SK-N-SH treated with all-trans-retinoic acid at 6 μM for 48 hours (cell line): ENCODE measurements around the gene AIG1.

ENCODE experiments used
- ATAC-seq: fragments of 200-7000 bp; cut with Tn5 transposase; 3 replicates; pipeline ENCODE4 v1.9.1; 2020; ENCODE audit warnings: mild to moderate bottlenecking, moderate library complexity
- ARNTL ChIP-seq: fragments of 450-650 bp; formaldehyde crosslinking; IDR thresholded peaks from 2 replicates; pipeline ENCODE4 v1.5.0; 2020; ENCODE audit warnings: low read depth, mild to moderate bottlenecking, moderate library complexity, borderline replicate concordance
- BACH2 ChIP-seq: fragments of 250-450 bp; sonication (Bioruptor Pico); IDR thresholded peaks from 2 replicates; pipeline ENCODE4 v1.9.0; 2021; ENCODE audit warnings: mild to moderate bottlenecking, borderline replicate concordance
- CSRNP3 ChIP-seq: fragments of 250-450 bp; sonication (Bioruptor Pico); IDR thresholded peaks from 2 replicates; pipeline ENCODE4 v1.5.1; 2021; ENCODE audit warnings: mild to moderate bottlenecking, moderate library complexity
- ESRRG ChIP-seq: fragments of 250-450 bp; sonication (Bioruptor Pico); IDR thresholded peaks from 2 replicates; pipeline ENCODE4 v1.6.1; 2021; ENCODE audit warnings: mild to moderate bottlenecking
- GLIS3 ChIP-seq: fragments of 250-450 bp; sonication (Bioruptor Pico); IDR thresholded peaks from 2 replicates; pipeline ENCODE4 v1.5.0; 2020; ENCODE audit warnings: mild to moderate bottlenecking, moderate library complexity
- ISL1 ChIP-seq: fragments of 250-450 bp; sonication (Bioruptor Pico); IDR thresholded peaks from 2 replicates; pipeline ENCODE4 v2.1.2; 2022; ENCODE audit warnings: mild to moderate bottlenecking, moderate library complexity
- OSR1 ChIP-seq: fragments of 250-450 bp; sonication (Bioruptor Pico); IDR thresholded peaks from 2 replicates; pipeline ENCODE4 v1.8.0; 2022; ENCODE audit warnings: moderate library complexity, mild to moderate bottlenecking, inconsistent platforms
- POU6F1 ChIP-seq: fragments of 250-450 bp; sonication (Bioruptor Pico); IDR thresholded peaks from 2 replicates; pipeline ENCODE4 v1.8.0; 2021; ENCODE audit warnings: low read depth, mild to moderate bottlenecking, moderate library complexity, borderline replicate concordance
- PPARA ChIP-seq: fragments of 250-450 bp; sonication (Bioruptor Pico); IDR thresholded peaks from 2 replicates; pipeline ENCODE4 v1.5.0; 2020; ENCODE audit warnings: mild to moderate bottlenecking, borderline replicate concordance
- RARB ChIP-seq: fragments of 250-450 bp; sonication (Bioruptor Pico); IDR thresholded peaks from 2 replicates; pipeline ENCODE4 v1.8.0; 2021; ENCODE audit warnings: mild to moderate bottlenecking, moderate library complexity
- SNAI2 ChIP-seq: fragments of 250-450 bp; sonication (Bioruptor Pico); IDR thresholded peaks from 2 replicates; pipeline ENCODE4 v1.5.0; 2020; ENCODE audit warnings: mild to moderate bottlenecking, moderate library complexity
- TCF4 ChIP-seq: fragments of 250-450 bp; sonication (Bioruptor Pico); IDR thresholded peaks from 2 replicates; pipeline ENCODE4 v1.8.0; 2021; ENCODE audit warnings: mild to moderate bottlenecking, moderate library complexity, borderline replicate concordance
- TOX ChIP-seq: fragments of 250-450 bp; sonication (Bioruptor Pico); IDR thresholded peaks from 2 replicates; pipeline ENCODE4 v1.8.0; 2021; ENCODE audit warnings: mild to moderate bottlenecking, moderate library complexity, borderline replicate concordance
- ZC3H10 ChIP-seq: fragments of 250-450 bp; sonication (Bioruptor Pico); IDR thresholded peaks from 2 replicates; pipeline ENCODE4 v1.5.1; 2021; ENCODE audit warnings: mild to moderate bottlenecking, moderate library complexity
- ZFP30 ChIP-seq: fragments of 450-650 bp; formaldehyde crosslinking; IDR thresholded peaks from 2 replicates; pipeline ENCODE4 v1.5.0; 2022; ENCODE audit warnings: mild to moderate bottlenecking, moderate library complexity
- ZNF565 ChIP-seq: fragments of 450-650 bp; formaldehyde crosslinking; conservative IDR thresholded peaks from 2 replicates; pipeline ENCODE4 v1.5.0; 2020; ENCODE audit warnings: low read depth, mild to moderate bottlenecking, moderate library complexity
- ZNF70 ChIP-seq: fragments of 450-650 bp; formaldehyde crosslinking; IDR thresholded peaks from 2 replicates; pipeline ENCODE4 v1.5.0; 2020; ENCODE audit warnings: mild to moderate bottlenecking, moderate library complexity
- ZNF8 ChIP-seq: fragments of 450-650 bp; formaldehyde crosslinking; IDR thresholded peaks from 2 replicates; pipeline ENCODE4 v1.5.0; 2020; ENCODE audit warnings: mild to moderate bottlenecking, moderate library complexity
- TF ChIP-seq, protein P1 (sequence below): fragments of 250-450 bp; sonication (Bioruptor Pico); IDR thresholded peaks from 2 replicates; pipeline ENCODE4 v1.5.0; 2020; ENCODE audit warnings: mild to moderate bottlenecking, moderate library complexity

AIG1 gene

DNA sequence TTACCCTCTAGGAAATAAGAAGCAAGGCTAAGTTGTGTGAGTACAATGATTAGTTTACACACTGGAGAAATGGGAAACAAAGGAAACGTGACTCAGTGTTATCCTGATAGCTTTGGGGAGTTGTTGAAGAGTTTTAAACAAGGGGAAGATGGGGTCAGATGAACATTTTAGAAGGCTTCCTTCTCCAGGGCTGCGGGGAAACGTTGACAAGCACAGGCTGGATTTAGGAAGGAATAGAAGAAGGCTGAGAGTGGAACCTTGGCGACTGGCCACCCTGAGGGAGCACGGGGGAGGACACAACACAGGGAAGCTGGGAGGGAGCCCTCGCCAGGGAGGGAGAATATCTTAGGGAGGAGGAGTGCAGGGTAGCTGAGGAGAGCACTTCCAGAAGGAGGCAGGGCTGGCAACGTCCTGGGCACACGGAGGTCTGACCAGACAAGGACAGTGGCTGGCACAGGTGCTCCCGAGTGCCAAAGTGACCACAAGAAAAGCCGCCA is 134.7 kb downstream of the AIG1 start (continued):
- TF ChIP-seq POU6F1 (CRISPR knock-in tag) (no peak), ESRRG (CRISPR knock-in tag) (no peak), RARB (CRISPR knock-in tag) (no peak), ISL1 (CRISPR knock-in tag) (no peak)

DNA sequence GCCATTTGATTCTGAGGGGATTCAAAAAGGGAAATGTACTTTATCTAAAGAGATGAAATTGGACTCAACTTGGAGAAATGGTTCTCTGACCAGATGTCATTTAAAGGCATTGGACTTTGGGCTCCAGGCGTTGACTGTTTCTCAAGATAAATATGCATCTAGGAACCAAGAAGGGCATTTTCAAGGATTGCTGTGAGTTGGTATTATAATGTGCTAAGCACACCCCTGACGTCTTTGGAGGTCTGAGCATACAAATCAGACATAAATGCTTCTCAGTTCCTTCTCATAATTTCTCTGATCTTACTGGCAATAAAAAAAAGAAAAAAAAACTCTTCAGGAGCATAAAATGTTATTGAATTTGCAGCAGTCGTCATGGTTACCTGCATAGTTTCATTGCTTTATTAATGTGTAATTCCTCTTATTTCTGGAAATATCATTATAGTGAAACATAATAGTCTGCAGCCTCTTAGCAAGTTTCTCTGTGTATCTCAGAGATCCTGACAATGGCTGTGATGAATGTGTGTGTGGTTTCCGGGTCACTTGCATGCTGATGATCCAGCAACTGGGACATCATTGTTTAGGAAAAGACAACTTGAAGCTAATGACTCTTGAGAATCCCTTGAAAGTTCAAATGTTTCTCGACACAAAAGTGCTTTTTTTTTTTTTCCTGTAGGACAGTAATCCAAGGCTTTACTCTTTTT is 136.0 kb downstream of the AIG1 start:
- TF ChIP-seq ZC3H10 (CRISPR knock-in tag) (peak; percentile 68; the same call in 1 of the 2 replicates), SNAI2 (CRISPR knock-in tag) (no peak)
- peak; percentile 85 for ATAC-seq

DNA sequence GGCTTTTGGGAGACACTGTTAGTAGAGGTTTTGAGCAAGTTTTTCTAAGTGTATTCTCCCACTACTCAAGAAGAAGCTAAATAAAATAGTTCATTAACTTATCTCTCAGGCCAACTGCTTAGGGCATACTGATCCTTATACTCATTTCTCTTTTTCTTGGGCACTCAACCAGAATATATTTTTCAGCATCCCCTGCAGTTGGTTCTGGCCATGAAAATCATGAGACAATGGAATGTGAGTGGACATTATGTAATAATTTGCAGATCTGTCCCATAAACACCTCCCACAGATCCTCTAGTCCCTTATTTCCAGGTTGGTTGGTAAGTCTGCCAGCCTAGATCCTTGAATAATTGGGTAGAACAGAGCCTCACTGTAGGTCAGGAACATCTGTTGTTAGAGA is 136.7 kb downstream of the AIG1 start:
- TF ChIP-seq ARNTL (no peak), TOX (no peak), ZNF565 (CRISPR knock-in tag) (no peak)

DNA sequence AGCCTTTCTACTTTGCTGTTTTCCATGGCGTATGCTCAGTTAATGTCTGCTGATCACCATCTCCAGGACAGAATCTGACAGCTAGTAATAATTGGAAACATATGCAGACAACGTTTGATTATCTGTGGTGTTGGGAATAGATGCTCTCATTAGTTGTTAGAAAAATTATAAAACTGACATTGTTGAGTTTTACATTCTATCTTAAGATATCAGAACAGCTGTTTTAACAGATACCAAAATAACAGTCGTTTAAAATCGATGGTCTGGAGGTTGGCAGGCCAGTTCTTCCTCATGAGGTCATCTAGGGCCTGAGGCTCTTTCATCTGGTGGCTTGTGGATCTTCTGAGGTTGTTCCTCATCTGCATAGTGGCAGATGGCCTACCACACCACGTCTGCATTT is 137.6 kb downstream of the AIG1 start:
- ATAC-seq: peak; percentile 19; the same call in 1 of the 3 replicates
- TF ChIP-seq, protein P1, sequence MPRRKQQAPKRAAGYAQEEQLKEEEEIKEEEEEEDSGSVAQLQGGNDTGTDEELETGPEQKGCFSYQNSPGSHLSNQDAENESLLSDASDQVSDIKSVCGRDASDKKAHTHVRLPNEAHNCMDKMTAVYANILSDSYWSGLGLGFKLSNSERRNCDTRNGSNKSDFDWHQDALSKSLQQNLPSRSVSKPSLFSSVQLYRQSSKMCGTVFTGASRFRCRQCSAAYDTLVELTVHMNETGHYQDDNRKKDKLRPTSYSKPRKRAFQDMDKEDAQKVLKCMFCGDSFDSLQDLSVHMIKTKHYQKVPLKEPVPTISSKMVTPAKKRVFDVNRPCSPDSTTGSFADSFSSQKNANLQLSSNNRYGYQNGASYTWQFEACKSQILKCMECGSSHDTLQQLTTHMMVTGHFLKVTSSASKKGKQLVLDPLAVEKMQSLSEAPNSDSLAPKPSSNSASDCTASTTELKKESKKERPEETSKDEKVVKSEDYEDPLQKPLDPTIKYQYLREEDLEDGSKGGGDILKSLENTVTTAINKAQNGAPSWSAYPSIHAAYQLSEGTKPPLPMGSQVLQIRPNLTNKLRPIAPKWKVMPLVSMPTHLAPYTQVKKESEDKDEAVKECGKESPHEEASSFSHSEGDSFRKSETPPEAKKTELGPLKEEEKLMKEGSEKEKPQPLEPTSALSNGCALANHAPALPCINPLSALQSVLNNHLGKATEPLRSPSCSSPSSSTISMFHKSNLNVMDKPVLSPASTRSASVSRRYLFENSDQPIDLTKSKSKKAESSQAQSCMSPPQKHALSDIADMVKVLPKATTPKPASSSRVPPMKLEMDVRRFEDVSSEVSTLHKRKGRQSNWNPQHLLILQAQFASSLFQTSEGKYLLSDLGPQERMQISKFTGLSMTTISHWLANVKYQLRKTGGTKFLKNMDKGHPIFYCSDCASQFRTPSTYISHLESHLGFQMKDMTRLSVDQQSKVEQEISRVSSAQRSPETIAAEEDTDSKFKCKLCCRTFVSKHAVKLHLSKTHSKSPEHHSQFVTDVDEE (CRISPR knock-in tag): peak; percentile 52; the same call in 1 of the 2 replicates
- TF ChIP-seq TCF4 (CRISPR knock-in tag) (peak; percentile 74; the same call in 1 of the 2 replicates), RARB (CRISPR knock-in tag) (no peak)

More for the DNA sequence above, 136.7 kb downstream of the AIG1 start:
- no peak for ATAC-seq

DNA sequence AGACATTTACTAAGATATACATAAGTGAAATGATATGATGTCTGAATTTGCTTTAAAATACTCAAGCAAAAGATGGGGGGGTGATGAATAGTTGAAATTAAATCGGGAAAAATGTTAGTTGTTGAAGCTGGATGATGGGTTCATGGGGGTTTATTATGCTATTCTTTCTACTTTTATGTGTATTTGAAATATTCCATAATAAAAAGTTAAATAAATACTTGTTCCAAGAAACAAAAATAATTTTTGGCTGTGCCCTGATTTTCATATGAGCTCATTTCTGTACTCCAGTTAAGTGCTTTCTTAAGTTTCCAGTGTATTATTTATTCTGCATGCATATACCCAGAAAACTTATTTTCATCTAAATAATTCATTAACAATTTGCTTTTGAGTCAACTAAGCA is 138.6 kb downstream of the AIG1 start:
- TF ChIP-seq GLIS3 (CRISPR knock-in tag) (no peak), BACH2 (CRISPR knock-in tag) (no peak)
- no peak for ATAC-seq

- no peak for ATAC-seq
- TF ChIP-seq CSRNP3 (CRISPR knock-in tag) (no peak), ZNF8 (CRISPR knock-in tag) (no peak), PPARA (CRISPR knock-in tag) (no peak), OSR1 (CRISPR knock-in tag) (no peak), ZNF70 (CRISPR knock-in tag) (no peak), ZFP30 (no peak), ZC3H10 (CRISPR knock-in tag) (no peak)
Measured at GRCh38 chr6:143200167-143200770, 139.6 kb downstream of the AIG1 start.
